HFF-Myc (cell line): ENCODE measurements around the gene CASP5.
"Not testable (repeated sequence)": the region's sequence is repeated elsewhere in the genome, so short reads cannot be mapped to it uniquely, and the experiment has no call there.

Experiments
- DNase-seq: peaks from one replicate; pipeline ENCODE4 v3.0.0-alpha.2; 2011; ENCODE audit warnings: low read depth; ENCODE audit errors: extremely low read depth
- H3K4me3 ChIP-seq: replicated peaks from 2 replicates; pipeline ENCODE4 v1.5.1; 2011; ENCODE audit warnings: low read depth, mild to moderate bottlenecking, control low read depth, low read length
- CTCF ChIP-seq: IDR thresholded peaks from 2 replicates; pipeline ENCODE4 v1.5.1; 2012; ENCODE audit warnings: mild to moderate bottlenecking, low read depth, low read length, control low read depth; ENCODE audit errors: missing control alignments

CASP5 gene

DNA sequence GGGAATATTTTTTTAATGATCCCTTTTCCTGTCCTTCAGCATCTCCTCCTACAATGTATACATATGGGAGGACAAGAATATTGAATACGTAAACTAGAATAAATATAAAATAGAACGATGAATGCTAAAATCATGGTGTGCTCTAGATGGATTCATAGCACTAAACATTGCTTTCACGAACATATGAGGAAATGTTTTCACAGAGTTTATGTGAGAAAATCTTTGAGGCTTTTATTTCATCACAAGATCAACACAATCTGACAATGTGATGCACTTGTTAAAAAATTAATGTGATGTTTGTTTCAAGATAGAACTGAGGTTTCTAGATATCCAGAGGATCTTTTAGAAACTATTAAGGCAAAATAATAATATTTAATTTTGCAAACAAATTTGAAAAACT lies 19.2 kb upstream of the CASP5 start:
- H3K4me3 ChIP-seq, result no peak overlapping the region
- DNase-seq, result no peak
- no peak for TF ChIP-seq CTCF

- no peak for DNase-seq
- no peak for TF ChIP-seq CTCF
- no peak overlapping the region for H3K4me3 ChIP-seq
Measured at GRCh38 chr11:105040703-105041102, 17.7 kb upstream of the CASP5 start.

GRCh38 chr11:105034813-105035620 lies 12.0 kb upstream of the CASP5 start, which contains the start of gene CASP1:
CASP1 (minus strand) TSS chr11:105035144; CDS start chr11:105035113, 31 bp downstream.
- DNase-seq, result no peak
- H3K4me3 ChIP-seq, result peak within 1 kb of the TSS; percentile 31
- TF ChIP-seq CTCF, result no peak

DNA sequence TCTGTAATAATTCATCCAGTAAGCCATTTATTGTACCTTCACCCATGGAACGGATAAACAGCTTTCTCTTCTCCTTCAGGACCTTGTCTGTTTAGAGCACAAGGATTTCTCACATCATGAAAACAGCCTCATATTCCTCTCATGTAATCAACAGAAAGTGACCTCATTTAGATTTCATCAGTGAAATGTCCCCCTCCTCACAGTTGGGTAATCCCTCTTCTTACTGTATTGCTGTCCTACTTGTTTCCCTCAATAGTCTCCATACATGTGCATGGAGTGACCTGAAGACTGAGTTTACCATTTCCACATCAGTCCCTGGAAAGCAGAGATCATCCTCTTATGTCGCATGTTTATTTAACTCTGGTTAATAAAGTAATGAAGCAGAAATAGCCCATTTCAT lies 11.4 kb upstream of the CASP5 start:
- not testable (repeated sequence) for DNase-seq
- H3K4me3 ChIP-seq, result peak overlapping the region; percentile 31

GRCh38 chr11:105033781-105034180 lies 10.8 kb upstream of the CASP5 start:
- no peak for DNase-seq
- H3K4me3 ChIP-seq, result no peak overlapping the region
- TF ChIP-seq CTCF, result no peak

DNA sequence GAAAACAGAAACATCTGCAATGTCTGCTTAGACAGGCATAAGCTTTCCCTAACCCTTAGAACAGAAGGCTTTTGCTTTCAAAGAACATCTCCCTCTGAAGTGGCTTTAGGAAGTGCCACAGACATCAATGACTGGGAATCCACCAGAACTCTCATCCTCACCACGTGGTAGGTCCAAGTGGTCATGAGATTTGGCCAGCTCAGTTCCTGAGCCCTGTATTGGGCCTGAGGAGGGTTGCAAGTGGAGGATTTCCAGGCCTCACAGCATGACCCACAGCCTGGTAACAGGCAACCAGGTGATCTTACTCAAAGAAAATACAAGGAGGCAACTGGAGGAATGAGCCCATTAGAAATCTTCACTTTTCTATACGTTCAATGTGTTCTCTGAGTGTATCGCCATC lies 10.4 kb upstream of the CASP5 start:
- DNase-seq, result no peak
- TF ChIP-seq CTCF, result no peak
- no peak overlapping the region for H3K4me3 ChIP-seq

GRCh38 chr11:105032495-105032894 lies 9.5 kb upstream of the CASP5 start:
- no peak for TF ChIP-seq CTCF
- no peak for DNase-seq
- H3K4me3 ChIP-seq, result no peak overlapping the region
